Kidney (tissue), 14 donors: ENCODE measurements around the gene VSTM4. TPM values are rescaled to one million over a fixed set of nuclear protein-coding genes. Genes with fewer than 3 reads are reported as not detected.

ENCODE experiments used
- DNase-seq, 5 donors: peaks; one replicate each; pipeline ENCODE4 v3.0.0-alpha.2; 2013 to 2020
- FAIRE-seq: peaks from 2 replicates; lab custom pipeline; 2012; peaks lifted over from hg19 to GRCh38; lab: Jason Lieb, UNC
- H3K27ac ChIP-seq, 2 donors: one replicate each; pipeline ENCODE4 v1.7.0; 2013; ENCODE audit warnings: low read depth in 2 of 2, low read length in 2 of 2, inconsistent platforms in 1 of 2
- H3K27me3 ChIP-seq: one replicate; pipeline ENCODE4 v1.7.1; 2013; ENCODE audit warnings: low read length, inconsistent platforms; ENCODE audit not compliant: control insufficient read depth, insufficient read depth
- H3K36me3 ChIP-seq, 3 donors: one replicate each; pipeline versions ENCODE4 v1.7.0 to v1.7.1; 2013; ENCODE audit warnings: low read length in 3 of 3, control low read depth in 1 of 3, inconsistent platforms in 1 of 3; ENCODE audit not compliant: insufficient read depth in 3 of 3, control insufficient read depth in 2 of 3
- H3K4me1 ChIP-seq, 3 donors: one replicate each; pipeline versions ENCODE4 v1.7.0 to v1.7.1; 2013; ENCODE audit warnings: low read length in 3 of 3, inconsistent platforms in 1 of 3, low read depth in 1 of 3; ENCODE audit not compliant: control insufficient read depth in 2 of 3, insufficient read depth in 2 of 3
- H3K4me3 ChIP-seq, 3 donors: one replicate each; pipeline versions ENCODE4 v1.7.0 to v1.8.1; 2013; ENCODE audit warnings: low read length in 3 of 3, control low read depth in 1 of 3, inconsistent platforms in 1 of 3
- H3K9ac ChIP-seq, 3 donors: one replicate each; pipeline versions ENCODE4 v1.7.0 to v1.7.1; 2013; ENCODE audit warnings: low read length in 3 of 3, control low read depth in 1 of 3, inconsistent platforms in 1 of 3
- H3K9me3 ChIP-seq, 3 donors: one replicate each; pipeline versions ENCODE4 v1.7.0 to v1.7.1; 2013; ENCODE audit warnings: low read length in 3 of 3, control low read depth in 1 of 3, inconsistent platforms in 1 of 3; ENCODE audit not compliant: control insufficient read depth in 2 of 3, insufficient read depth in 1 of 3
- intact Hi-C: fragments of 100-400 bp; cut with DNase I; formaldehyde crosslinking; loops from one replicate; pipeline ENCODE4 v1.11.1; 2022
- polyA plus RNA-seq: library from polyadenylated mRNA; stranded (reverse); fragments of 350-450 nt; fragmentation: Illumina TruSeq; extraction: RNeasy Lipid Tissue Mini Kit (QIAGEN cat#74804); gene quantifications from one replicate; pipeline ENCODE4 v1.2.3, GENCODE V29; 2014; ENCODE audit warnings: low read depth, low replicate concordance; ENCODE audit not compliant: insufficient read depth
- total RNA-seq: library from RNA; stranded (reverse); fragmentation: NEBNext Ultra II Directional; extraction: Animal tissue kit (Norgen Biotek cat#: 25700); gene quantifications from one replicate; pipeline ENCODE4 v1.2.1, GENCODE V29; 2021
- TF ChIP-seq, protein P1 (sequence below): IDR thresholded peaks from 3 replicates; pipeline ENCODE4 v1.5.1; 2012; ENCODE audit warnings: mild to moderate bottlenecking, moderate library complexity, borderline replicate concordance; ENCODE audit not compliant: insufficient read depth; ENCODE audit errors: extremely low read depth
- donor health status: control.
- donor health status: control.
- donor health status: control.
- donor health status: control.
- donor health status: control.
- donor health status: DM: yes; HTN: yes; CAD: no.
- donor health status: Normal renal cell carcinoma (clear cell type).

The VSTM4 gene
- total and polyA plus RNA-seq, 2 donors from 2014 or later = 7.4 to 8.5 TPM

DNA sequence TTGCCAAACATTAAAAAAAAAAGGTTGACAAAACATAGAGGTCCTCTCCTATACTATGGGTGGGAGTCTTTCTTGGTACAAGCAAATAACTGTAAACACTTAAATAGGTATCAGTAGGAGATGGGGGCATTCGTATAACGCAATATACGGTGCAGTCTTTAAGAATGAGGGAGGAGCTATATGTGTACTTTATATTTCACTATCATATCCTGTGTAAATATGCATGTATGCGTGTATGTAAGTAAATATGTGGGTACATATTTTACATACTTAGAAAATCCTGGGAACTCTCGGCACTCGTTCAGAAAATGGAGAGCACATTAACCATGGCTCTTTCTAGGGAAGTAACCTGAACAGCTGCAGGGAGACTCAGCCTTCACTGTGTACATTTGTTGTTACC, 93.6 kb downstream of the VSTM4 start:
- TF ChIP-seq, protein P1, sequence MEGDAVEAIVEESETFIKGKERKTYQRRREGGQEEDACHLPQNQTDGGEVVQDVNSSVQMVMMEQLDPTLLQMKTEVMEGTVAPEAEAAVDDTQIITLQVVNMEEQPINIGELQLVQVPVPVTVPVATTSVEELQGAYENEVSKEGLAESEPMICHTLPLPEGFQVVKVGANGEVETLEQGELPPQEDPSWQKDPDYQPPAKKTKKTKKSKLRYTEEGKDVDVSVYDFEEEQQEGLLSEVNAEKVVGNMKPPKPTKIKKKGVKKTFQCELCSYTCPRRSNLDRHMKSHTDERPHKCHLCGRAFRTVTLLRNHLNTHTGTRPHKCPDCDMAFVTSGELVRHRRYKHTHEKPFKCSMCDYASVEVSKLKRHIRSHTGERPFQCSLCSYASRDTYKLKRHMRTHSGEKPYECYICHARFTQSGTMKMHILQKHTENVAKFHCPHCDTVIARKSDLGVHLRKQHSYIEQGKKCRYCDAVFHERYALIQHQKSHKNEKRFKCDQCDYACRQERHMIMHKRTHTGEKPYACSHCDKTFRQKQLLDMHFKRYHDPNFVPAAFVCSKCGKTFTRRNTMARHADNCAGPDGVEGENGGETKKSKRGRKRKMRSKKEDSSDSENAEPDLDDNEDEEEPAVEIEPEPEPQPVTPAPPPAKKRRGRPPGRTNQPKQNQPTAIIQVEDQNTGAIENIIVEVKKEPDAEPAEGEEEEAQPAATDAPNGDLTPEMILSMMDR = no peak
- Histone ChIP-seq H3K9ac (no peak overlapping the region), H3K27ac (no peak overlapping the region), H3K9me3 (no peaks in the 10 kb centered on the region), H3K36me3 (no peaks in the 10 kb centered on the region), H3K4me3 (no peak overlapping the region), H3K4me1 (peaks cover 0 to 8% (median 3%) of the 10 kb centered on the region in 3 donors), H3K27me3 (no peaks in the 10 kb centered on the region)
- DNase-seq (no peak), FAIRE-seq (no peak)
- intact Hi-C loops = no loop called here

DNA sequence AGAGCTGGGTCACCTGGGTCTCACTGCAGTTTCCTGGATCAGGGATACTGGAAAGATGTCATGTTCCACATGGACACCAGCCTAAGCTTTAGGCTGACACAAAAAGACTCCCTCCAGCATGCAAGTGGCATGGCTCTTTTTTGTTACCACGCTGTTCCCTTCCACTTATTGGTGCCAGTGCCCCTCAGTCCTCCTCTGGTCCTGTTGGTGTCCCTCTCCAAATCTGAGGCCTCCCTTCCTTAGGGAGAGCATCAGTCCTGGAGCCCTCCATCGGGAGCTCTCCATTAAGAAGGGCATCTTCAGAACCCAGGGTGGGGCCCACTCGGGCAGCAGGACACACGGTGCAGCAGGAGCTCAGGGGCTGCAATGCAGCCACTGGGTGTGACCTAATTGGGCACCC, 99.6 kb downstream of the VSTM4 start:
- intact Hi-C loops = no loop called here
- Histone ChIP-seq H3K36me3 (no peaks in the 10 kb centered on the region), H3K9ac (no peak overlapping the region), H3K27me3 (no peaks in the 10 kb centered on the region), H3K4me1 (no peaks in the 10 kb centered on the region), H3K27ac (no peak overlapping the region), H3K9me3 (no peaks in the 10 kb centered on the region), H3K4me3 (no peak overlapping the region)
- DNase-seq (no peak), FAIRE-seq (no peak)
- TF ChIP-seq, protein P1 = no peak

DNA sequence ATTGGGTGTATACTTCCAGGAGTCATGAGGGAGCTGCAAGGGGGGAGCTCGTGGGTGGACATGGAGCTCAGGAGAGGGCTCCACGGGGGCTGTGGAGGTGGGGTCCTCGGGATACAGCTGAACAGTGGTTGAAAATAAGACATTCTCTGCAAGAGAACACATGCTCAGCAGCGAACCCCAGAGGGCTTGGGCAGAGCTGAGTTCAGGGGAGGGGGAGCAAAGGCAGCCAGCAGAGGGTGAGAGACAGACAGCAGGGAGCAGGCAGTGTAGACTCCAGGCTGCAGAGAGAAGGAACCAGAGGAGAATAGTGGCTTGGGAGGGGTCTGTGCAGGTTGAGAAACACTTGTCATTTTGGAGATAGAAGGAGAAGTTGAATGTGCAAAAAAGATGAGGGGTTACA, 102.7 kb downstream of the VSTM4 start:
- intact Hi-C loops = no loop called here
- no peak overlapping the region for H3K4me3 ChIP-seq
- TF ChIP-seq, protein P1 = no peak
- no peak overlapping the region for H3K9ac ChIP-seq
- H3K4me1 ChIP-seq = peaks cover 0 to 6% (median 0%) of the 10 kb centered on the region in 3 donors
- no peaks in the 10 kb centered on the region for H3K9me3 ChIP-seq
- FAIRE-seq (no peak), DNase-seq (no peak)
- no peak overlapping the region for H3K27ac ChIP-seq
- no peaks in the 10 kb centered on the region for H3K36me3 ChIP-seq
- H3K27me3 ChIP-seq = no peaks in the 10 kb centered on the region

DNA sequence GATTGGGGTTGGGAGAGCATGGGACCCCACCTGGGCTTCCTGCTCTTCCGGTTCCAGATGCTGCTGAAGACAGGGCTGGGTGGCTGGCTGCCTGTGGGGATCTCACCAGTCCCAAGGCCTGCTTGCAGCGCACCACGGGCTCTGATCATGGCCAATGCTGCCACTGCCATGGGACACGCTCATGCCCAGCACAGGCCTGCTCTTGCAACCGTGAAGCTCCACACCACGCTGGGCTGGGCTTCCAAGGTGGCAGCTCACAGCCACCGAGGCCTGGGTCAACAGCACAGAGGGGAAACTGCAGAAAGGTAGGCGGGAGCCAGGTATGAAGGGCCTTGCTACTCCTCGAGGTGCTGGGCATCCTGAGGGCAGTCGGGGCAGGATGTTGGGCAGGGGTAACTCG, 103.6 kb downstream of the VSTM4 start:
- no peak for DNase-seq
- no peaks in the 10 kb centered on the region for H3K36me3 ChIP-seq
- no peak for FAIRE-seq
- no peaks in the 10 kb centered on the region for H3K9me3 ChIP-seq
- intact Hi-C loops = no loop called here
- TF ChIP-seq, protein P1 = no peak
- no peak overlapping the region for H3K27ac ChIP-seq
- H3K4me1 ChIP-seq = peaks cover 0 to 6% (median 0%) of the 10 kb centered on the region in 3 donors
- no peak overlapping the region for H3K4me3 ChIP-seq
- no peak overlapping the region for H3K9ac ChIP-seq
- H3K27me3 ChIP-seq = no peaks in the 10 kb centered on the region
